Stomach (tissue), 4 donors: Measurements from ENCODE around the gene DYSF.

Source experiments
- POLR2A ChIP-seq, 4 donors: fragments of 450-650 bp; IDR thresholded peaks; one replicate each; pipeline ENCODE4 v1.6.1; 2016; ENCODE audit warnings: antibody characterized with exemption in 4 of 4, control low read depth in 2 of 4, mild to moderate bottlenecking in 1 of 4, moderate library complexity in 1 of 4
- POLR2AphosphoS5 ChIP-seq, 3 donors: sonication (generic); formaldehyde crosslinking; IDR thresholded peaks; one replicate each; pipeline ENCODE4 v1.6.1; 2016; ENCODE audit warnings: antibody characterized with exemption in 3 of 3
- TF ChIP-seq, protein P1 (sequence below), 7 experiments: fragments of 450-650 bp in 4 of 7; fragments of 200-600 bp in 3 of 7; sonication (generic) in 3 of 7; IDR thresholded peaks; one replicate each; pipeline ENCODE4 v1.5.1; 2016 to 2019; ENCODE audit warnings: antibody characterized with exemption in 7 of 7, control low read depth in 2 of 7, mild to moderate bottlenecking in 1 of 7

DNA sequence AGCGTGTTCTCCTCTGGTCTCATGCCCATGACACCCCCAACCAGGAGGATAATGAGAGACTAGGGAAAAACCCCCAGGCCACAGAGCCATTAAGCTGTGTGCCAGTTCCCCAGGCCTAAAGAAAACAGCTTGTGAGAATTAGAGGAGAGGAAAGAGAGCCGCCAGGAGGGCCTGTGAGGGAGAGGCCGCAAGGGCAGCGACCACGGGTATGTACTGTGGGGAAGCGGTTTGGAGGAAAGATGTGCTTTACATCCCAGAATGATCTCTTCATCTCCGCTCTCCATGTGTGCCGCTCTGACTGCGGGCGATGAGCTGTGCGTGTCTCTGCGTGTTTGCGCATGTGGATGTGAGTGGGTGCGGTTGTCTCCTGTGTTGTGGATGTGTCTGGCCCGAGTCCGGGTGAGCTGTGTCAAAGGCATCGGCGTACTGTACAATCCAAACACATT, 82.9 kb downstream of the DYSF start:
- TF ChIP-seq, protein P1, sequence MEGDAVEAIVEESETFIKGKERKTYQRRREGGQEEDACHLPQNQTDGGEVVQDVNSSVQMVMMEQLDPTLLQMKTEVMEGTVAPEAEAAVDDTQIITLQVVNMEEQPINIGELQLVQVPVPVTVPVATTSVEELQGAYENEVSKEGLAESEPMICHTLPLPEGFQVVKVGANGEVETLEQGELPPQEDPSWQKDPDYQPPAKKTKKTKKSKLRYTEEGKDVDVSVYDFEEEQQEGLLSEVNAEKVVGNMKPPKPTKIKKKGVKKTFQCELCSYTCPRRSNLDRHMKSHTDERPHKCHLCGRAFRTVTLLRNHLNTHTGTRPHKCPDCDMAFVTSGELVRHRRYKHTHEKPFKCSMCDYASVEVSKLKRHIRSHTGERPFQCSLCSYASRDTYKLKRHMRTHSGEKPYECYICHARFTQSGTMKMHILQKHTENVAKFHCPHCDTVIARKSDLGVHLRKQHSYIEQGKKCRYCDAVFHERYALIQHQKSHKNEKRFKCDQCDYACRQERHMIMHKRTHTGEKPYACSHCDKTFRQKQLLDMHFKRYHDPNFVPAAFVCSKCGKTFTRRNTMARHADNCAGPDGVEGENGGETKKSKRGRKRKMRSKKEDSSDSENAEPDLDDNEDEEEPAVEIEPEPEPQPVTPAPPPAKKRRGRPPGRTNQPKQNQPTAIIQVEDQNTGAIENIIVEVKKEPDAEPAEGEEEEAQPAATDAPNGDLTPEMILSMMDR (IDR thresholded peaks at IDR 0.05): no peak
- no peak for TF ChIP-seq POLR2AphosphoS5 (IDR thresholded peaks at IDR 0.05)
- no peak for TF ChIP-seq POLR2A (IDR thresholded peaks at IDR 0.05)
